Measurements from ENCODE around the gene SYNPR. TPM values are rescaled to one million over a fixed set of nuclear protein-coding genes. Genes with fewer than 3 reads are reported as not detected.
"Not testable (repeated sequence)": the region's sequence is repeated elsewhere in the genome, so short reads cannot be mapped to it uniquely, and the experiment has no call there.

SYNPR gene
- total RNA-seq, 2 experiments from 2014 or later, result not detected

- Histone ChIP-seq H3K27me3 (ENCODE audit: control insufficient read depth in 1 of 2, insufficient read depth in 2 of 2, low read length in 2 of 2) (no peaks in the 10 kb centered on the region), H3K4me3 (ENCODE audit: low read length) (no peak overlapping the region), H3K4me1 (ENCODE audit: insufficient read depth, low read length) (no peaks in the 10 kb centered on the region), H3K36me3 (ENCODE audit: insufficient read depth, low read length) (no peaks in the 10 kb centered on the region), H3K9me3 (ENCODE audit: control insufficient read depth in 1 of 2, insufficient read depth in 1 of 2, low read length in 2 of 2) (peaks cover 0 to 6% of the 10 kb centered on the region in 2 experiments), H3K27ac (ENCODE audit: low read depth in 1 of 2, low read length in 2 of 2) (no peak overlapping the region)
- CTCF ChIA-PET, result no interaction called here
- no peak for DNase-seq
- no peak overlapping the region for H3K4me3 Mint-ChIP-seq
- peaks cover 5% of the 10 kb centered on the region for H3K9me3 Mint-ChIP-seq
- ATAC-seq (ENCODE audit: poor library complexity), result no peak
- H3K27ac Mint-ChIP-seq, result no peak overlapping the region
- H3K27me3 Mint-ChIP-seq, result peaks cover 14% of the 10 kb centered on the region
- POLR2A ChIA-PET, result no interaction called here
- no peaks in the 10 kb centered on the region for H3K36me3 Mint-ChIP-seq (ENCODE audit: low read depth)
- intact Hi-C loops (cut with DNase I, micrococcal nuclease), result no loop called here
- H3K4me1 Mint-ChIP-seq (ENCODE audit: low read depth), result no peaks in the 10 kb centered on the region
- TF ChIP-seq CTCF (IDR thresholded peaks at IDR 0.05), result no peak
These were observed 366.2 kb downstream of the SYNPR start for GRCh38 chr3:63644212-63644797.

- H3K9me3 ChIP-seq (ENCODE audit: control insufficient read depth in 1 of 2, insufficient read depth in 1 of 2, low read length in 2 of 2); ATAC-seq (ENCODE audit: poor library complexity); H3K27ac Mint-ChIP-seq; H3K4me3 Mint-ChIP-seq; H3K27ac ChIP-seq (ENCODE audit: low read depth in 1 of 2, low read length in 2 of 2); H3K36me3 ChIP-seq (ENCODE audit: insufficient read depth, low read length); POLR2A ChIA-PET; H3K4me1 Mint-ChIP-seq (ENCODE audit: low read depth); H3K4me3 ChIP-seq (ENCODE audit: low read length); H3K36me3 Mint-ChIP-seq (ENCODE audit: low read depth); H3K4me1 ChIP-seq (ENCODE audit: insufficient read depth, low read length); H3K9me3 Mint-ChIP-seq; intact Hi-C loops (cut with DNase I, micrococcal nuclease); H3K27me3 ChIP-seq (ENCODE audit: control insufficient read depth in 1 of 2, insufficient read depth in 2 of 2, low read length in 2 of 2); DNase-seq; CTCF ChIA-PET: not testable (repeated sequence)
- H3K27me3 Mint-ChIP-seq, result peaks cover 14% of the 10 kb centered on the region
These were observed 367.0 kb downstream of the SYNPR start for GRCh38 chr3:63644928-63645781.

- DNase-seq (no peak), ATAC-seq (ENCODE audit: poor library complexity) (no peak)
- H3K27me3 ChIP-seq (ENCODE audit: control insufficient read depth in 1 of 2, insufficient read depth in 2 of 2, low read length in 2 of 2), result no peaks in the 10 kb centered on the region
- Mint-ChIP-seq H3K4me1 (ENCODE audit: low read depth) (no peaks in the 10 kb centered on the region), H3K27ac (no peak within 1 kb of the TSS), H3K4me3 (no peak within 1 kb of the TSS), H3K9me3 (no peaks in the 10 kb centered on the region), H3K36me3 (ENCODE audit: low read depth) (no peaks in the 10 kb centered on the region), H3K27me3 (no peaks in the 10 kb centered on the region)
- no peak for TF ChIP-seq CTCF (IDR thresholded peaks at IDR 0.05)
- H3K9me3 ChIP-seq (ENCODE audit: control insufficient read depth in 1 of 2, insufficient read depth in 1 of 2, low read length in 2 of 2), result no peaks in the 10 kb centered on the region
- ChIA-PET CTCF (no interaction called here), POLR2A (no interaction called here)
- no peaks in the 10 kb centered on the region for H3K36me3 ChIP-seq (ENCODE audit: insufficient read depth, low read length)
- intact Hi-C loops (cut with DNase I, micrococcal nuclease), result no loop called here
- no peak within 1 kb of the TSS for H3K4me3 ChIP-seq (ENCODE audit: low read length)
- no peak within 1 kb of the TSS for H3K27ac ChIP-seq (ENCODE audit: low read depth in 1 of 2, low read length in 2 of 2)
- no peaks in the 10 kb centered on the region for H3K4me1 ChIP-seq (ENCODE audit: insufficient read depth, low read length)
These were observed 374.1 kb downstream of the SYNPR start, which contains the start of gene SNTN for GRCh38 chr3:63652066-63652725. Gene SNTN, plus strand, starts transcription at chr3:63652675. Its CDS starts 13 bp downstream, at chr3:63652688.
